Panc1 (cell line): Measurements from ENCODE around the gene MYF6. TPM values are rescaled to one million over a fixed set of nuclear protein-coding genes. Genes with fewer than 3 reads are reported as not detected.

Experiments used
- ATAC-seq: fragments of 200-7000 bp; cut with Tn5 transposase; 2 replicates; pipeline ENCODE4 v1.9.1; 2020; ENCODE audit warnings: mild to moderate bottlenecking, moderate library complexity
- BruUV-seq: library from RNA; stranded (reverse); fragments of 400-500 nt; replicated peaks from 2 replicates; lab custom pipeline; 2021; lab: Mats Ljungman, UMichigan
- CTCF ChIA-PET: fragments of 300-600 bp; sonication (Branson Sonifier 250); formaldehyde crosslinking; loops from one replicate; lab custom pipeline; 2022; ENCODE audit warnings: antibody characterized with exemption; lab: Charles Lee
- POLR2A ChIA-PET: fragments of 300-600 bp; sonication (Branson Sonifier 250); formaldehyde crosslinking; loops from one replicate; lab custom pipeline; 2022; ENCODE audit warnings: antibody characterized with exemption; lab: Charles Lee
- DNase-seq: peaks from one replicate; pipeline ENCODE4 v3.0.0-alpha.2; 2010; ENCODE audit warnings: low read depth, low spot score
- H3K27ac ChIP-seq: 2 replicates; pipeline ENCODE4 v1.5.1; 2011; ENCODE audit warnings: mild to moderate bottlenecking, low read length, inconsistent platforms
- H3K27me3 ChIP-seq: fragments of 200-500 bp; sonication (Bioruptor generic); 2 replicates; pipeline ENCODE4 v1.6.0; 2014; ENCODE audit warnings: low read length, inconsistent platforms; ENCODE audit not compliant: control insufficient read depth, insufficient read depth
- H3K36me3 ChIP-seq: fragments of 200-500 bp; sonication (Bioruptor generic); 2 replicates; pipeline ENCODE4 v1.5.1; 2014; ENCODE audit warnings: inconsistent platforms, mild to moderate bottlenecking, low read length, moderate library complexity; ENCODE audit not compliant: control insufficient read depth, insufficient read depth
- H3K4me1 ChIP-seq: 2 replicates; pipeline ENCODE4 v1.5.1; 2011; ENCODE audit warnings: inconsistent platforms, mild to moderate bottlenecking, low read length, moderate library complexity; ENCODE audit not compliant: control insufficient read depth, insufficient read depth
- H3K4me3 ChIP-seq, 2 experiments: 2 replicates each; pipeline ENCODE4 v1.5.1; 2011 to 2012; ENCODE audit warnings: low read depth in 2 of 2, low read length in 2 of 2, mild to moderate bottlenecking in 2 of 2, inconsistent platforms in 1 of 2, moderate library complexity in 1 of 2
- H3K9me3 ChIP-seq: fragments of 200-500 bp; sonication (Bioruptor generic); 2 replicates; pipeline ENCODE4 v1.5.1; 2014; ENCODE audit warnings: low read depth, mild to moderate bottlenecking, inconsistent platforms, low read length, moderate library complexity; ENCODE audit not compliant: control insufficient read depth, insufficient read depth
- CTCF ChIP-seq: fragments of 450-650 bp; IDR thresholded peaks from 2 replicates; pipeline ENCODE4 v1.5.1; 2017; ENCODE audit warnings: mild to moderate bottlenecking
- POLR2AphosphoS5 ChIP-seq: IDR thresholded peaks from 2 replicates; pipeline ENCODE4 v1.6.1; 2012; ENCODE audit warnings: mild to moderate bottlenecking, low read depth, low read length, moderate library complexity
- REST ChIP-seq, 2 experiments: IDR thresholded peaks; 2 replicates each; pipeline ENCODE4 v1.6.1; 2011 to 2012; ENCODE audit warnings: low read depth in 2 of 2, control low read depth in 1 of 2, low read length in 1 of 2, mild to moderate bottlenecking in 1 of 2, moderate library complexity in 1 of 2; ENCODE audit not compliant: insufficient read depth in 1 of 2
- SIN3A ChIP-seq: IDR thresholded peaks from 2 replicates; pipeline ENCODE4 v1.6.1; 2012; ENCODE audit warnings: low read depth, mild to moderate bottlenecking, low read length, moderate library complexity, borderline replicate concordance; ENCODE audit not compliant: insufficient read depth
- TCF7L2 ChIP-seq: IDR thresholded peaks from 2 replicates; pipeline ENCODE4 v1.6.1; 2011; ENCODE audit warnings: mild to moderate bottlenecking, low read depth, low read length, inconsistent platforms
- in situ Hi-C: cut with HindIII; loops from 2 replicates; pipeline ENCODE4 v1.10.0; 2016; ENCODE audit warnings: low sequenced_read_pairs, low pct_unique_long_range_greater_than_20kb
- intact Hi-C: fragments of 100-400 bp; cut with micrococcal nuclease; formaldehyde crosslinking; loops from one replicate; pipeline ENCODE4 v1.10.0; 2022; ENCODE audit not compliant: unreplicated experiment
- total RNA-seq: library from RNA; stranded (reverse); gene quantifications from one replicate; pipeline ENCODE4 v1.2.1, GENCODE V29; 2021; ENCODE audit not compliant: unreplicated experiment

MYF6 gene
- total RNA-seq, 1 experiment from 2014 or later, result not detected

- POLR2A ChIA-PET, result interaction anchor here (0.6 kb wide), 1 partner anchor 930 kb away, joined by 10 read pairs; no protein-coding TSS in a partner anchor
- intact Hi-C loops (no loop called here), in situ Hi-C loops (no loop called here)
- Histone ChIP-seq H3K36me3 (no peaks in the 10 kb centered on the region), H3K27me3 (no peaks in the 10 kb centered on the region), H3K9me3 (no peaks in the 10 kb centered on the region), H3K4me3 (no peak overlapping the region), H3K27ac (no peak overlapping the region), H3K4me1 (no peaks in the 10 kb centered on the region)
- DNase-seq, result no peak
- TF ChIP-seq TCF7L2 (no peak), SIN3A (no peak), POLR2AphosphoS5 (no peak), REST (IDR thresholded peaks at IDR 0.05; ENCODE audit: insufficient read depth in 1 of 2, low read depth in 2 of 2, low read length in 1 of 2) (no peak), CTCF (no peak)
- no peak for ATAC-seq
- BruUV-seq, result no TSS peak
- CTCF ChIA-PET, result no interaction called here
These were observed 17.3 kb upstream of the MYF6 start for GRCh38 chr12:80690090-80690489.

GRCh38 chr12:80690513-80690912 is 16.9 kb upstream of the MYF6 start:
- no peak for TF ChIP-seq TCF7L2
- TF ChIP-seq CTCF, result no peak
- no peak for TF ChIP-seq REST (IDR thresholded peaks at IDR 0.05; ENCODE audit: insufficient read depth in 1 of 2, low read depth in 2 of 2, low read length in 1 of 2)
- TF ChIP-seq SIN3A, result no peak
- H3K4me3 ChIP-seq, result no peak overlapping the region
- no TSS peak for BruUV-seq
- H3K4me1 ChIP-seq, result no peaks in the 10 kb centered on the region
- no peaks in the 10 kb centered on the region for H3K36me3 ChIP-seq
- DNase-seq (no peak), ATAC-seq (no peak)
- in situ Hi-C loops (no loop called here), intact Hi-C loops (no loop called here)
- POLR2A ChIA-PET, result interaction anchor here (0.6 kb wide), 1 partner anchor 929 kb away, joined by 10 read pairs; no protein-coding TSS in a partner anchor
- no peaks in the 10 kb centered on the region for H3K27me3 ChIP-seq
- CTCF ChIA-PET, result no interaction called here
- no peak overlapping the region for H3K27ac ChIP-seq
- no peaks in the 10 kb centered on the region for H3K9me3 ChIP-seq
